OCI-LY1 (cell line): ENCODE results near the gene KCTD19.

Source experiments
- CTCF ChIP-seq: fragments of 200-600 bp; sonication (generic), shearing (Covaris generic); IDR thresholded peaks from 2 replicates; pipeline ENCODE4 v1.5.1; 2017; ENCODE audit warnings: mild to moderate bottlenecking, antibody characterized with exemption, low read length, moderate library complexity, mixed read lengths
- EZH2 ChIP-seq: fragments of 200-600 bp; sonication (generic), shearing (Covaris generic); IDR thresholded peaks from 2 replicates; pipeline ENCODE4 v1.8.0; 2017; ENCODE audit warnings: borderline replicate concordance, mixed run types, mild to moderate bottlenecking, antibody characterized with exemption, low read length, moderate library complexity, mixed read lengths

DNA sequence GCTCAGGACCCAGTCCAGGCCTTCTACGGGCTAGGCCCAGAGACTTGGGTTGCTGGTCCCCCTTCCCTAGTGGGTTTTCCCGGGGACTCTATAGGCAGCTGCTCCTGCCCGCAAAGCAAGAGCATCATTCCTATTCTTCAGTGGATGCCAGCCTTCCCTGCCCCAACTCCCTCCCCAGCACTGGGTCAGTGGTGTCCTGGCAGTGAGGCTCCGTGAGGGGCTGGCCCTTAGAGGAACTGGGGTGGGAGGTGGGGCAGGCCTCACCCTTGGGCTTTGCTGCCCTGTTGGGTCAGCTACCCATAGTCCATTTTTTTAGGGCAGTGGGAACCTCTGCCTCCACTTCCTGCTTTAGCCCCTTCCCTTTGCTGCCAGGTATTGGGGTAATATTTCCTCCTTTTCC is 55.1 kb downstream of the KCTD19 start:
- no peak for TF ChIP-seq CTCF
- TF ChIP-seq EZH2 = no peak
